Upper lobe of right lung (tissue), 1 donor: ENCODE results near the gene SCLY. TPM values are rescaled to one million over a fixed set of nuclear protein-coding genes. Genes with fewer than 3 reads are reported as not detected.
A peak's percentile ranks its signal among the peaks of the same experiment; 100 is the strongest.

Experiments
- ATAC-seq: fragments of 200-7000 bp; cut with Tn5 transposase; one replicate; pipeline ENCODE4 v1.9.1; 2020; ENCODE audit warnings: mild to moderate bottlenecking, moderate library complexity
- DNase-seq: peaks from one replicate; pipeline ENCODE4 v3.0.0-alpha.2; 2020
- H3K27ac ChIP-seq: fragments of 200-600 bp; one replicate; pipeline ENCODE4 v1.8.0; 2022
- H3K27me3 ChIP-seq: fragments of 200-600 bp; one replicate; pipeline ENCODE4 v1.8.0; 2022; ENCODE audit warnings: mild to moderate bottlenecking
- H3K36me3 ChIP-seq: fragments of 200-600 bp; one replicate; pipeline ENCODE4 v1.8.0; 2022
- H3K4me1 ChIP-seq: fragments of 200-600 bp; one replicate; pipeline ENCODE4 v1.8.0; 2022
- H3K4me3 ChIP-seq: fragments of 200-600 bp; one replicate; pipeline ENCODE4 v1.8.0; 2022; ENCODE audit warnings: mild to moderate bottlenecking
- H3K9me3 ChIP-seq: fragments of 200-600 bp; one replicate; pipeline ENCODE4 v1.8.0; 2022
- CTCF ChIP-seq: fragments of 200-600 bp; IDR thresholded peaks from one replicate; pipeline ENCODE4 v1.8.0; 2022; ENCODE audit warnings: antibody characterized with exemption
- intact Hi-C: fragments of 100-400 bp; cut with DNase I; formaldehyde crosslinking; loops from one replicate; pipeline ENCODE4 v1.11.0; 2022
- total RNA-seq: library from RNA; stranded (reverse); fragmentation: NEBNext Ultra II Directional; extraction: Animal tissue kit (Norgen Biotek cat#: 25700); gene quantifications from one replicate; pipeline ENCODE4 v1.2.1, GENCODE V29; 2021
- donor health status: DM: no; HTN: yes; CAD: no; lungs with severe emphysema.

SCLY gene
- total RNA-seq, 1 donor from 2014 or later = 13.0 TPM

DNA sequence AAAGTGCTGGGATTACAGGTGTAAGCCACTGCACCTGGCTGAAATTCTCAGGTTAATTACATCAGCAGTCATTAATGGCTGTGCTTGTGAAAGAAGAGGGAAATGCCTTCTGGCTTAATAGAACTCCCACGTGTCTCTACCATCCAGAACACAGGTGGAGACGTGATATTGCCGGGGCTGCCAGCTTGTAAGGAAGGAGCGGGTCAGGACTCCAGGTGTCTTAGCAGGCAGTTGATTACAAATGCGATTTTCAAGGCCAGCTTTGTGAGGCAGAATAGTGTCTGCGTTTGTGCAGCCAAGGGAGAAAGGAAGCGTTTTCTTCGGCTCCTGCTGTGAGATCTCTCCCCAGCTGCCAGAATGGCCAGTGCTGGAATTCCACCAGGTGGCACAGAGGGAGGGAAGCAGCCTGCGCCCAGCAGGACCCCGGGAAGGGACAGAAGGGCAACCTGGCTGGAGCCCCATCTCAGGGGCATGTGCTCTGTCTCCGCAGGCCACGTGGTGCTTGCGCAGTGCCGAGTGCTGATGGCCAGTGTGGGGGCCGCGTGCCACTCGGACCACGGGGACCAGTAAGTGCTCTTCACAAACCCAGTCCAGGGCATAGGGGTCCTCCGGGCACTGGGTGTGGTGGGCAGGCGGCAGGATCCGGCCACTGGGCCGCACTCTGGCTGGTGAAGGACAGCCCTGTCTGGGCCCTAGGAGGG is 35.7 kb downstream of the SCLY start:
- intact Hi-C loops = no loop called here
- DNase-seq (peak; percentile 55), ATAC-seq (no peak)
- Histone ChIP-seq H3K4me3 (no peak overlapping the region), H3K4me1 (no peaks in the 10 kb centered on the region), H3K9me3 (no peaks in the 10 kb centered on the region), H3K27me3 (no peaks in the 10 kb centered on the region), H3K27ac (no peak overlapping the region), H3K36me3 (no peaks in the 10 kb centered on the region)
- no peak for TF ChIP-seq CTCF

GRCh38 chr2:238097201-238097987 is 36.6 kb downstream of the SCLY start:
- H3K36me3 ChIP-seq = no peaks in the 10 kb centered on the region
- H3K9me3 ChIP-seq = no peaks in the 10 kb centered on the region
- no peaks in the 10 kb centered on the region for H3K27me3 ChIP-seq
- intact Hi-C loops = no loop called here
- H3K27ac ChIP-seq = no peak overlapping the region
- TF ChIP-seq CTCF = no peak
- peak; percentile 59 for DNase-seq
- no peak for ATAC-seq
- no peaks in the 10 kb centered on the region for H3K4me1 ChIP-seq
- no peak overlapping the region for H3K4me3 ChIP-seq

DNA sequence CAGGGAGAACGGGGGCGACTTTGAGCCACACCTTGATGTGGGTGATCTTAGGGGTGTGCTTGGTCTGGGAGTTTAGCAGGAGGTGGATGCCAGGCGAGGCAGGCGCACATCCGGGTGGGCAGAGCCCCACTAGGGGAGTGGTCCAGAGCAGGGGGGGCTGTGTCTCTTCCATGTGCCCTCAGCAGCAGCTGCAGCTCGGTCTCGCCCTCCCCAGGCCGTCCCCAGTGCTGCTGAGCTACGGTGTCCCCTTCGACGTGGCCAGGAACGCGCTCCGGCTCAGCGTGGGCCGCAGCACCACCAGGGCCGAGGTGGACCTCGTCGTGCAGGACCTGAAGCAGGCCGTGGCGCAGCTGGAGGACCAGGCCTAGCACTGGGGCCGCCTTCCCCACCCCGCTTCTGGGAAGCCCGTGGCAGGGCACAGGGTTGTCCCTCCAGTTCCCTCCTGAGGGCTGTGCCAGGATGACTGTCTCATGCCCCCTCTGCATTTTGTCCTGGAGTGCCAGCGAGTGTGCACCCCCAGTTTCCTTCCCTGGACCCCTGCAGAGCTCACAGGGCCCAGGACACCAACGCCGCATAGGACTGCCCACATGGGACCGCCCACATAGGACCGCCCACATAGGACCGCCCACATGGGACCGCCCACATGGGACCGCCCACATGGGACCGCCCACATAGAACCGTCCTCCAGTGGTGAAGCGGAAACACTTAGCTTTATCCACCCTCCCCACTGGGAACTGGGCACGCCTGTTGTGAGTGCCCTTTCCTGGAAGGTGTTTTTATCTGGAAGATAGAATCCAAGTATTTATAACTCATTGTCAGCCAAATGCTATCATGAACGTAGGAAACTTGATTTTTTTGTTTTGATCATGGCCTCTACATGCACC is 37.4 kb downstream of the SCLY start:
- intact Hi-C loops = no loop called here
- ATAC-seq (peak; percentile 84), DNase-seq (peak; percentile 70)
- Histone ChIP-seq H3K4me3 (no peak overlapping the region), H3K4me1 (no peaks in the 10 kb centered on the region), H3K36me3 (no peaks in the 10 kb centered on the region), H3K27ac (no peak overlapping the region), H3K27me3 (no peaks in the 10 kb centered on the region), H3K9me3 (no peaks in the 10 kb centered on the region)
- no peak for TF ChIP-seq CTCF

DNA sequence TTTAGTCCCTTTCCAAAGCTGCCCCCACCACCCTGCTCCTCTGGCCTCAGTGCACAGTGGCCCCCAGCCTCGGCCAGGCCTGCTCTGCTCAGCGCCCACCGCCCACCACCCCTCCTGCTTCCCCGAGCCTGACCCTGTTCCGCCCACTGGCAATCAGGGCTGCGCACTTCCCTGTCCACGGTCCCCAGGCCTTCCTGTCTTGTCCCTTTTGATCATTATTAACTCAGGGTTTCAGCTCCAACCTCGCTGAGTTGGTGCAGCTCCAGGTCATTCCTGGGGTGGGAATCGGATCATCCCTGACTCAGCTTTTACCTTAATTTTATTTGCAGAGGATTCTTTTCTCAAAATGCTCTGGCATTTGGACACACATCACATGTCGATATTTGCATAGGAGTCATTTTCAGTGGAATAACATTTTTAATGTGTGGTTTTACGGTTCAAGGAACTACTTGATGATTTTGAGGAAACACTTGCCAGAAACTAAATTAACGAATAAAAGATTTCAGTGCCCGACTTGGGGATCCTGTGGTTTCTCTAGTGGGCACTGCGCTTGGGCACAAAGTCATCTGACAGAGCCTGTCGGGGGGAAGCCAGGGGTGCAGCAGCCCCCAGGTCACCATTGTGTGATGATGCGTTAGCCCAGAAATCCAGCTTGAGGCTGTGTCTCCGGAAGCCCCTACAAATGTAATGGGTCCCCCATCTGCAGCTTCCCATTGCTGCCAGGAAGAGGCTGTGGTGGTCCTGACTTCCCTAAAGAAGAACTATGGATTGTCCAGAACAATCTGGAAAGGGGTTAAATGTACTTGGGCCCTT is 38.3 kb downstream of the SCLY start:
- ATAC-seq = peak; percentile 42
- Histone ChIP-seq H3K9me3 (no peaks in the 10 kb centered on the region), H3K27me3 (no peaks in the 10 kb centered on the region), H3K4me3 (no peak overlapping the region), H3K4me1 (no peaks in the 10 kb centered on the region), H3K36me3 (no peaks in the 10 kb centered on the region), H3K27ac (no peak overlapping the region)
- DNase-seq = peak; percentile 67
- intact Hi-C loops = no loop called here
- no peak for TF ChIP-seq CTCF

- H3K9me3 ChIP-seq = no peaks in the 10 kb centered on the region
- ATAC-seq (no peak), DNase-seq (peak; percentile 57)
- H3K27ac ChIP-seq = no peak overlapping the region
- H3K4me3 ChIP-seq = no peak overlapping the region
- no peak for TF ChIP-seq CTCF
- no peaks in the 10 kb centered on the region for H3K4me1 ChIP-seq
- H3K27me3 ChIP-seq = no peaks in the 10 kb centered on the region
- intact Hi-C loops = no loop called here
- H3K36me3 ChIP-seq = no peaks in the 10 kb centered on the region
These were observed 38.9 kb downstream of the SCLY start for GRCh38 chr2:238099714-238100048.
